HG03066 (cell line): ENCODE data around the gene MCM3AP.
"Not testable (repeated sequence)": the region's sequence is repeated elsewhere in the genome, so short reads cannot be mapped to it uniquely, and the experiment has no call there.

Experiments
- ATAC-seq: cut with Tn5 transposase; IDR thresholded peaks from one replicate; pipeline ENCODE4 v1.9.1; 2021; ENCODE audit warnings: low read depth; ENCODE audit not compliant: unreplicated experiment

The MCM3AP gene

DNA sequence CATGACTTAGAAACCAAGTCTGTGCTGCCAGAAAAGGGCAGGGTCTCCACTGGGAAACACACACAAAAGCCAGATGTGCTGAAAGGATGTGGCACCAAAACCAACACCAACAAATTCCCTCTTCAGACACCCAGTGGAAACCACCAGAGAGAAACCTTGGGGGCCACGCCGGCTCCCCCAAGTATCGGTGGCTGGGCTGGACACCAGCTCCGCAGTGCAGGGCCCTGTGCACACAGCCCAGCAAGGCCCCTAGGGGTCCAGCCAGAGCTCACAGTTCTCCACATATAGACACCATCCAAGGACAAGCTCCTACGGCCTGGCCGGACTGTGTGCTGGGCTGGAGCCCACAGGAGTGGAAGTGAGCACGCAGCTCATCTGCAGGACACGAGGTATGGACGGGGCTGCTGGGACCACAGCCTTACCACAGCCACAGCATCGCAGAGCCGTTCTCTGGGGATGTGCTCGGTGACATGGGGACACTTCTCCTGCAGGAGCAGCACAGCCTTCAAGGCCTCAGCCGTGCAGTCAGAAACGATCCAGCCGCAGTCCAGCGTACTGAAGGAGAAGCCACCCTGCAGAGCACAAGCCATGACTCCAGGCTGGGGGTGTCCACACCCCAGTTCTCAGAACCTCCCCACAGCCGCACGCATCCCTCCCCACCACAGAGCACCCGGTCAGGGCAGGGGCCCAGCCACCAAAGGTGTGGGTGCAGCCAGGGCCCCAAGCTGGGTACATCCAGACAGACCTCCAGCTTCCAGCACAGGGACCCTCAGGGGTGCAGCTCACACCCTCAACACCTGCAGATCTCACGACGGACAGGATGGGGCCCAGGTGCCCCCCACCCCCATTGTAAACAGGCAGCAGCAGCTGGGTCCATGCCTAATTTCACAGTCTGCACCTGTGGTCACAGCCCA is 78.1 kb downstream of the MCM3AP start:
- no peak for ATAC-seq

DNA sequence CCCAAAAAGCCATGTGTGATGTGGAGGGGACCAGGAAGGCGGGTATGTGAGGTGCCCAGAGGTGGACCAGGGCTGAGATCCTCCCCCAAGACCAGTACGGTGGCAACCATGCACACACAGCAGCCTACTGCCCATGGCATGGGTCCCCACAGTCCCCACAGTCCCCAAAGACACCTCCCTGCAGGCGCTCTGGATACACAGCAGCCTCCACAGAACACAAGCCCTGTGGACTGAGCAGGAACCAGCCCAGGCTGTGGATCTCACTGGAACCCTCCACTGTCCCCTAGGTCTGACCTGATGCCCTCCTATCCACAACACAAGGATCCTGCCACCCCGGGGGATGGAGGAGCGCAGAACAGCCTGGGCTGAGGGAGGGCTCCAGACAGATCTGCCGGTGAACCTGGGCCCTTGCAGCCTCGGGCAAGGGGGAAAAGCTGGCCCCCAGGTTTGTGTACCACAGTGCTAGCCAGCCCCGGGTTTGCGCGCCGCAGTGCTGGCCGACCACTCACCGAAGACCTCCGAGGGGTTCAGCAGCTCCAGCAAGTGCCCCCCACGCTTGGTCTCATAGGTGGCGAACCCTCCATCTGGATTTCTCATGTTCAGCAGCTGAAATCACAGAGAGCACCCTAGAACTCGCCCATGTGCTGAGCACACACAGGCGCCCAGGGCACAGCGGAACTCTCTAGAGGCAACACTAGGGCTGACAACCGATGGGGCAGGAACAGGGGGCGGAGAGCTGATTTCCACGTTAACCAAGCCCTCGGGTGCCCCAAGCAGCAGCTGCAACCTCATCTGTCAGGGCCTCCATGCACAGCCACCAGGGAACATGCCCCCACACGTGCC is 79.0 kb downstream of the MCM3AP start:
- ATAC-seq: no peak

DNA sequence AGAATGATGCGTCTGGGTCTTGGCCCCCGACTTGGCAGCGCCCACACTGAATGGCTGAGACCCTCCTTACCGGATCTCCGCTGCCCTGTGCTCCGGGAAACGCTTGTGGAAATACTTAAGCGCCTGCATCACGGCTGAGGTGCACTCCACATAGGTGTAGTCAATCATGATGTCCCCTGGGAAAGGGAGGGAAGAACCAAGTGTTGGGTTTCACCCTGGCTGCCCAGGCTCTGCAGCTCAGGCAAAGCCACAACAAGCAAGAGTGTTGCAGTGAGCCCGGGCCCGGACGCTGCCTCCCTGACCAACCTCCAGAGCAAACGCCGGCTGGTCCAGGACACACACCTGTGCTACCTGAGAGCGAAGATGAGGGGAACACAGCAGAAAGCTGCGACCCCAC is 79.6 kb downstream of the MCM3AP start:
- ATAC-seq: no peak

GRCh38 chr21:46205166-46205565 is 80.2 kb downstream of the MCM3AP start:
- ATAC-seq: no peak

GRCh38 chr21:46203203-46203600 is 82.2 kb downstream of the MCM3AP start:
- no peak for ATAC-seq

DNA sequence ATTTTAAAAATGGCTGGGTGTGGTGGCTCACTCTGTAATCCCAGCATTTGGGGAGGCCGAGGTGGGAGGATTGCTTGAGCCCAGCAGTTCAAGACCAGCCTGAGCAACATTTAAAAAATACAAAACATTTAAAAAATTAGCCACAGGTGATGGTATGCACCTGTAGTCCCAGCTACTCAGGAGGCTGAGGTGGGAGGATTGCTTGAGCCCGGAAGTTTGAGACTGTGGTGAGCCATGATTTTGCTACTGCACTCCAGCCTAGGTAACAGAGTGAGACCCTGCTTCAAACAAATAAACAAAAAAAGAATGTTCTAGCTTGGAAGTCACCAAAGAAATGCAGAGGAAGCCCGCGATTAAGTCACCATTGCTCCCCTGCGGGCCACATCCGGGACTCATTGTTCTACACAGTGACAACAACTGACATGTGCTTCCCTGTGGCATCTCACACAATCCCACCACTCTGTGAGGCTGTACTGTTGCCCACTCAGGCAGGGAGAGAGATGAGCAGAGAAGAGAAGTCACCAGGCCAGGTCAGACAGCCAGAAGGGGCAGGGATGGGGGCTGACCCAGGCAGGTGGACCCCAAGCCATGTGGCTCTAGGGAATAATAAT is 82.7 kb downstream of the MCM3AP start:
- ATAC-seq: no peak

GRCh38 chr21:46200877-46201803 is 84.3 kb downstream of the MCM3AP start:
- not testable (repeated sequence) for ATAC-seq

DNA sequence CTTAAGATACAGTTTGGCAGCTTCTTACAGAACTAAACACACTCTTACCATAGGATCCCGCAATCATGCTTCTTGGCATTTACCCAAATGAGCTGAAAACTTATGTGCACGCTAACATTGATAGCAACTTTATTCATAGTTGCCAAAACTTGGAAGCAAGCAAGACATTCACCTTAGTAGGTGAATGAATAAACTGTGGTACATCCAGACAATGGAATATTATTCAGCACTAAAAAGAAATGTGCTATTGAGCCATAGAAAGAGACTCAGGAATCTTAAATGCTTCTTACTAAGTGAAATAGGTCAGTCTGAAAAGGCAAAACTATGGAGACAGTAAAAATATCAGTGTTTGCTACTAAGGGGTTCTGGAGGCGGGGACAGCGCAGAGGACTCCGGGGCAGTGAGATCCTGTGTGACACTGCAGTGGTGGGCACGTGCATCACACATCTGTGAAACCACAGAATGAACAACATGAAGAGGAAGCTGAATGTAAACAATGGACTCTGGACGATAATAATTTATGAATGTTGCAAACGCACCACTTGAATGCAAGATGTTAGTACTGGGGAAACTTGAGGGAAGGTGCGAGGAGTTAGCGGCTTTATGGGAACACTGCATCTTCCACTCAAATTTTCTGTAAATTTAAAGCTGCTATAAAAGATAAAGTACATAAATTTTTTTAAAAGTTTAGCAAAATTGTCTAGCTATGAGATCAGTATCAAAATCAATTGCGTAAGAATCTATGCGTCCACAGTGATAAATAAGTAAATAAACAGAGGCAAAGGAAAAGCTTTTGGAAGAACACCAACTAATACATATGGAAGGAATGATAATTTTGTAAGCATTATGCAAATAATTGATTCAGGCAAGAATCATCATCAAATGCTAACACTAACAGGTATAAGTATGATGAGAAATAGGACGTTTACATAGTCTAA is 85.7 kb downstream of the MCM3AP start:
- no peak for ATAC-seq

DNA sequence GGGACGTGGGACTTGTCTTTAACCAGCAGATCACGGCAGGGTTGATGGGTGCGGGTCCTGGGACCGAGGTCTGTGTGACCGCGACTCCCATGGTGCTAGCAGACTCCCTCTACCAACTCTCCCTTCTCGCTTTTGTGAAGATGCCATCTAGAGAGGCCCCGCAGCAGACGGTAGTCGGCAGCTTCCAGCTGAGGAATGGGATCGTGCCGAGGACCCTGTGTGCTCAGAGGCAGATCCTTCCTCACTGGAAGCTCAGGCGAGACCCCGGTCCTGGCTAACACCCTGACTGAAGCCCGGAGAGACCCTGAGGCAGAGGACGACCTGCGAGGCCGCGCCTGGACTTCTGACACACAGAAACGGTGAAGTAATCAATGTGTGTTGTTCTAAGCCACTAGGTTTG is 88.7 kb downstream of the MCM3AP start:
- no peak for ATAC-seq

- ATAC-seq: no peak
Observed at GRCh38 chr21:46195595-46196195, 89.7 kb downstream of the MCM3AP start.

- no peak for ATAC-seq
Observed at GRCh38 chr21:46194374-46195334, 90.8 kb downstream of the MCM3AP start.

GRCh38 chr21:46193829-46194373 is 91.5 kb downstream of the MCM3AP start:
- no peak for ATAC-seq

DNA sequence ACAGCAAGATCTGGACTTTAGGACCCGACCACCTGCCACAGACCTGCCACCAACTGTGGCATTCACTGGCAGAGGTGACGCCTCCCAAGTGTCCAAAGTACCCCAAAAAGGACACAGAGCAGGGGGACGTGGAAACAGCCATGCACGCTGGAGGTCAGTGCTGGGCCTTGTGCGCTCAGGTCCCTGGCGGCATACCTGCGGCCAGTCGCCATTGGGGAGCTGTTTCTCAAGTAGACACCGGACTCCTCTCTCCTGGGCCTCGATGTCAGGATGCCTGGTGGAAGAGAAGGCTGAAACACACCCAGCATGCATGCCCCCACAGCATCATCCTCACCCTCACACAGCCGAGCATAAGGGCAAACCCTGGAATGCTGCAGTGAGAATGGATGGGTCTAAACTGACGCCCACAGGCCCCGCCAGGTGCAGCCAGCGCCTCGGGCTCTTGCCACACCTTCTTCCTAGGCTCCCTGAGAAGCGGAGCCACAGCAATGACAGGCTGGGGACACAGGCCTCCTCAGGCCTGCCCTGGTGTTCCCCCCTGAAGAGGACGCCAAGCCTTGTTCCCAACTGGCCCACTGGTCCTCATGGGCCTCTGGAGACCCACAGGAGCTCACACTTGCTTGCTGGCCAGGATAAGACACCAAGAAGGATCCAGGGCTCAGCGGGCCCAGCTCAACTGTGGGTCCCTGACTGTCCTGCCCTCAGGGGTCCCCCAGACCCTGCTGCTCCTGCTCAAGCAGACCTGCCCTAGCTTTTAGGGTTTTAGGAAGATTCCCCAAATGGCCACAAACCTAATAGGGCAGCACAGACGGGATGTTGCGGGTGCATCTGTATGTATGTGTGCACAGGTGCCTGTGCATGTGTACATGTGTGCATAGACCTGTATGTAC is 93.5 kb downstream of the MCM3AP start:
- no peak for ATAC-seq

DNA sequence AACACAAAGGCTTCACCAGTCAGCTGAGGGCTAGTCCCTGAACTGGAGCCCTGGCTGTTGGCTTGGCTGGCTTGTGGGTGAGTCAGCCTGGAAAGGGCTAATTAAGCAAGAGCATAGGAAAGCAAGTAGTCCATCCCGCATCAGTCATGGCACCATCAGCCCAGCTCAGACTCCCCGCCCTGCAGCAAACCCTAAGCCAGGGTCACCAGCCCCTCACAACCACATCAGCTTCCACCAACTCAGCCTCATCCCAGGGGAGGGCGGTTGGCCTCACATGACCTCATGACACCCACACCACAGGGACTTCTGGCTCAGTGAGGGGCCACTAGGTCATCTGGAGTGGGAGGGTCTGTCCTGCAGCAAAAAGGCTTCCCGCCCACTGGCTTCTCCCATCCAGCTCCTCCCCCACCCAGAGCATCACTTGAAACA is 94.1 kb downstream of the MCM3AP start:
- ATAC-seq: no peak

- no peak for ATAC-seq
Observed at GRCh38 chr21:46190491-46191131, 94.8 kb downstream of the MCM3AP start.
